Endodermal cell (in vitro differentiated cells): ENCODE results near the gene CD53. TPM values are rescaled to one million over a fixed set of nuclear protein-coding genes. Genes with fewer than 3 reads are reported as not detected.

Source experiments
- DNase-seq: peaks from one replicate; pipeline ENCODE4 v3.0.0-alpha.2; 2017
- H3K27ac ChIP-seq: 2 replicates; pipeline ENCODE4 v1.5.1; 2013; ENCODE audit warnings: mild to moderate bottlenecking, low read depth, low read length, moderate library complexity
- H3K27me3 ChIP-seq: 2 replicates; pipeline ENCODE4 v1.6.1; 2013; ENCODE audit warnings: mild to moderate bottlenecking, low read length, moderate library complexity; ENCODE audit not compliant: insufficient read depth, control insufficient read depth, poor library complexity, severe bottlenecking
- H3K36me3 ChIP-seq: 2 replicates; pipeline ENCODE4 v1.7.0; 2013; ENCODE audit warnings: mild to moderate bottlenecking, low read length, moderate library complexity; ENCODE audit not compliant: control insufficient read depth, insufficient read depth
- H3K4me1 ChIP-seq: one replicate; pipeline ENCODE4 v1.7.0; 2013; ENCODE audit warnings: low read length; ENCODE audit not compliant: control insufficient read depth, insufficient read depth
- H3K4me3 ChIP-seq: 2 replicates; pipeline ENCODE4 v1.5.1; 2013; ENCODE audit warnings: mild to moderate bottlenecking, low read length, moderate library complexity
- H3K9ac ChIP-seq: 2 replicates; pipeline ENCODE4 v1.6.1; 2013; ENCODE audit warnings: mild to moderate bottlenecking, low read length, moderate library complexity; ENCODE audit not compliant: poor library complexity, severe bottlenecking; ENCODE audit errors: extremely low read depth
- H3K9me3 ChIP-seq: 2 replicates; pipeline ENCODE4 v1.6.1; 2013; ENCODE audit warnings: mild to moderate bottlenecking, low read length, moderate library complexity; ENCODE audit not compliant: control insufficient read depth
- H3K27ac Mint-ChIP-seq: 2 replicates; pipeline ENCODE4 v1.8.0; 2020; ENCODE audit warnings: mixed read lengths
- H3K27me3 Mint-ChIP-seq: 2 replicates; pipeline ENCODE4 v1.8.0; 2021; ENCODE audit warnings: mild to moderate bottlenecking, mixed read lengths; ENCODE audit not compliant: insufficient read depth
- H3K36me3 Mint-ChIP-seq: 2 replicates; pipeline ENCODE4 v1.8.0; 2020; ENCODE audit warnings: low read depth, mixed read lengths
- H3K4me1 Mint-ChIP-seq: 2 replicates; pipeline ENCODE4 v1.8.0; 2020; ENCODE audit warnings: mixed read lengths
- H3K4me3 Mint-ChIP-seq: 2 replicates; pipeline ENCODE4 v1.8.0; 2020; ENCODE audit warnings: mild to moderate bottlenecking, moderate library complexity, mixed read lengths
- H3K9me3 Mint-ChIP-seq: 2 replicates; pipeline ENCODE4 v1.8.0; 2020; ENCODE audit warnings: mild to moderate bottlenecking, mixed read lengths
- CTCF ChIP-seq: fragments of 200-600 bp; sonication (generic); conservative IDR thresholded peaks from 2 replicates; pipeline ENCODE4 v1.5.0; 2021; ENCODE audit warnings: antibody characterized with exemption, mild to moderate bottlenecking
- WGBS, 2 experiments: methylation state at CpG; one replicate each; pipeline versions ENCODE4 v1.1.5 to v1.1.7; 2013; ENCODE audit warnings: missing lambda C conversion rate in 2 of 2, mixed read lengths in 1 of 2; ENCODE audit not compliant: insufficient coverage in 1 of 2, insufficient read length in 1 of 2; 5-methylcytosine and 5-hydroxymethylcytosine counted together
- total RNA-seq, 2 donors: library from RNA; stranded (reverse); fragmentation: NEBNext Ultra II Directional in 1 of 2; extraction: Animal tissue kit (Norgen Biotek cat#: 25700) in 1 of 2; gene quantifications; 2 replicates in 1 of 2; 3 replicates in 1 of 2; pipeline ENCODE4 v1.2.1, GENCODE V29; 2021

Gene CD53
- total RNA-seq, 2 donors from 2014 or later: not detected

GRCh38 chr1:110873856-110874255 lies 908 bp downstream of the CD53 start:
- peaks cover 16% of the 10 kb centered on the region for H3K4me1 Mint-ChIP-seq
- H3K4me3 Mint-ChIP-seq: no peak overlapping the region
- DNase-seq: no peak
- H3K27ac Mint-ChIP-seq: no peak overlapping the region
- H3K27me3 Mint-ChIP-seq: no peaks in the 10 kb centered on the region
- Histone ChIP-seq H3K27ac (no peak overlapping the region), H3K4me3 (peak overlapping the region; percentile 47), H3K36me3 (no peaks in the 10 kb centered on the region), H3K9me3 (no peaks in the 10 kb centered on the region), H3K9ac (no peak overlapping the region), H3K4me1 (peaks cover 22% of the 10 kb centered on the region), H3K27me3 (no peaks in the 10 kb centered on the region)
- WGBS, 2 experiments: 95 to 96% methylated on average over 2 to 3 of the region's 4 CpGs
- H3K36me3 Mint-ChIP-seq: no peaks in the 10 kb centered on the region
- TF ChIP-seq CTCF: no peak
- H3K9me3 Mint-ChIP-seq: no peaks in the 10 kb centered on the region

GRCh38 chr1:110874324-110875215 lies 1.6 kb downstream of the CD53 start:
- Mint-ChIP-seq H3K27me3 (no peaks in the 10 kb centered on the region), H3K4me1 (peaks cover 16% of the 10 kb centered on the region)
- 89 to 100% methylated on average over 2 to 3 of the region's 3 CpGs for WGBS, 2 experiments

GRCh38 chr1:110875216-110875731 lies 2.3 kb downstream of the CD53 start:
- Mint-ChIP-seq H3K27ac (no peak overlapping the region), H3K4me3 (no peak overlapping the region)
- no peak for TF ChIP-seq CTCF

More at GRCh38 chr1:110874324-110875215, 1.6 kb downstream of the CD53 start:
- Mint-ChIP-seq H3K9me3 (no peaks in the 10 kb centered on the region), H3K4me3 (no peak overlapping the region), H3K27ac (no peak overlapping the region), H3K36me3 (no peaks in the 10 kb centered on the region)
- no peaks in the 10 kb centered on the region for H3K9me3 ChIP-seq
- H3K27me3 ChIP-seq: no peaks in the 10 kb centered on the region
- H3K4me3 ChIP-seq: peak overlapping the region; percentile 47
- no peak overlapping the region for H3K9ac ChIP-seq
- DNase-seq: no peak
- peaks cover 22% of the 10 kb centered on the region for H3K4me1 ChIP-seq
- no peak for TF ChIP-seq CTCF
- H3K36me3 ChIP-seq: no peaks in the 10 kb centered on the region
- no peak overlapping the region for H3K27ac ChIP-seq

More at GRCh38 chr1:110875216-110875731, 2.3 kb downstream of the CD53 start:
- H3K9me3 ChIP-seq: no peaks in the 10 kb centered on the region
- H3K4me1 Mint-ChIP-seq: peaks cover 16% of the 10 kb centered on the region
- no peaks in the 10 kb centered on the region for H3K36me3 Mint-ChIP-seq
- peaks cover 22% of the 10 kb centered on the region for H3K4me1 ChIP-seq
- H3K9ac ChIP-seq: no peak overlapping the region
- H3K27me3 Mint-ChIP-seq: no peaks in the 10 kb centered on the region
- H3K27me3 ChIP-seq: no peaks in the 10 kb centered on the region
- H3K36me3 ChIP-seq: no peaks in the 10 kb centered on the region
- H3K4me3 ChIP-seq: no peak overlapping the region
- WGBS, 2 experiments: 93 to 100% methylated on average over 1 to 3 of the region's 3 CpGs
- no peak overlapping the region for H3K27ac ChIP-seq
- H3K9me3 Mint-ChIP-seq: no peaks in the 10 kb centered on the region
- DNase-seq: no peak
